Hepatocyte (in vitro differentiated cells): ENCODE measurements around the gene SPCS1.

Source experiments
- EZH2 ChIP-seq: fragments of 200-600 bp; sonication (generic); IDR thresholded peaks from 2 replicates; pipeline ENCODE4 v1.6.1; 2016; ENCODE audit warnings: antibody characterized with exemption, mild to moderate bottlenecking, borderline replicate concordance
- TF ChIP-seq, protein P1 (sequence below): fragments of 200-600 bp; sonication (generic); IDR thresholded peaks from 2 replicates; pipeline ENCODE4 v1.5.1; 2016; ENCODE audit warnings: antibody characterized with exemption, mild to moderate bottlenecking; ENCODE audit not compliant: poor library complexity

DNA sequence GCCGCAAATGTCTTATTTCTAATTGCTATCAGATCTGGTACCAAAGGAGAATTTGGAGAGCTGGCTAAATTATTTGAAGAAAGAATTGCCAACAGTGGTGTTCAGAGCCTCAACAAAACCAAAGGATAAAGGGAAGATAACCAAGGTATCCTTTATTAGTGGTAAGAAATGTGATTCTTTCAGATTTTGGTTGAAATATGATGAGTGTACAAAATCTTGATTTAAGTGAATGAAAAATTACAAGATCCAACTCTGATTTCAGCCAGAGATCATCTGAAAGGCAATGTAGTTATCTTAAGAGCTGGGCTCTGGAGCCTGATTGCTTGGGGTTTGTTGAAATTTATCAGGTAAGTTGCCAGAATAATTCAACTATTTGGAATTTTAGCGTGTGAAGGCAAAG is 15.3 kb upstream of the SPCS1 start:
- TF ChIP-seq, protein P1, sequence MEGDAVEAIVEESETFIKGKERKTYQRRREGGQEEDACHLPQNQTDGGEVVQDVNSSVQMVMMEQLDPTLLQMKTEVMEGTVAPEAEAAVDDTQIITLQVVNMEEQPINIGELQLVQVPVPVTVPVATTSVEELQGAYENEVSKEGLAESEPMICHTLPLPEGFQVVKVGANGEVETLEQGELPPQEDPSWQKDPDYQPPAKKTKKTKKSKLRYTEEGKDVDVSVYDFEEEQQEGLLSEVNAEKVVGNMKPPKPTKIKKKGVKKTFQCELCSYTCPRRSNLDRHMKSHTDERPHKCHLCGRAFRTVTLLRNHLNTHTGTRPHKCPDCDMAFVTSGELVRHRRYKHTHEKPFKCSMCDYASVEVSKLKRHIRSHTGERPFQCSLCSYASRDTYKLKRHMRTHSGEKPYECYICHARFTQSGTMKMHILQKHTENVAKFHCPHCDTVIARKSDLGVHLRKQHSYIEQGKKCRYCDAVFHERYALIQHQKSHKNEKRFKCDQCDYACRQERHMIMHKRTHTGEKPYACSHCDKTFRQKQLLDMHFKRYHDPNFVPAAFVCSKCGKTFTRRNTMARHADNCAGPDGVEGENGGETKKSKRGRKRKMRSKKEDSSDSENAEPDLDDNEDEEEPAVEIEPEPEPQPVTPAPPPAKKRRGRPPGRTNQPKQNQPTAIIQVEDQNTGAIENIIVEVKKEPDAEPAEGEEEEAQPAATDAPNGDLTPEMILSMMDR: no peak
- TF ChIP-seq EZH2: no peak
